GM19397 (cell line): ENCODE results near the gene LAG3.
"Not testable (repeated sequence)": the region's sequence is repeated elsewhere in the genome, so short reads cannot be mapped to it uniquely, and the experiment has no call there.

ENCODE experiments used
- ATAC-seq: cut with Tn5 transposase; IDR thresholded peaks from one replicate; pipeline ENCODE4 v1.9.1; 2021; ENCODE audit warnings: mild to moderate bottlenecking, moderate library complexity; ENCODE audit not compliant: unreplicated experiment

LAG3 gene

DNA sequence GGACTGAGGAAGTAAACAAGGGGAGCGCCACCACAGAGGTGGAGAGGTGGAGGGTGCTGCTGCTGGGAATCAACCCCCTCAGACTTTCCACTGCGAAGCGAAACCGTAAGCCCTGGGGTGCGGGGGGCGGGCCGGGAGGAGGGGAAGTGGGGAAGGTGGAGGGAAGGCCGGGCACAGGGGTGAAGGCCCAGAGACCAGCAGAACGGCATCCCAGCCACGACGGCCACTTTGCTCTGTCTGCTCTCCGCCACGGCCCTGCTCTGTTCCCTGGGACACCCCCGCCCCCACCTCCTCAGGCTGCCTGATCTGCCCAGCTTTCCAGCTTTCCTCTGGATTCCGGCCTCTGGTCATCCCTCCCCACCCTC is at the start of gene LAG3:
LAG3 (plus strand) TSS at position 190 of the 365 bp plus-strand sequence. CDS start 333 bp downstream, outside the sequence.
- no peak for ATAC-seq

GRCh38 chr12:6722863-6723262 is 49.5 kb upstream of the LAG3 start:
- no peak for ATAC-seq

- ATAC-seq, result peak; percentile 91
Measured at GRCh38 chr12:6723607-6724408, 48.5 kb upstream of the LAG3 start, which contains the start of gene COPS7A. Gene COPS7A, plus strand, starts transcription at chr12:6724046. Its CDS starts 611 bp downstream, at chr12:6724657.

DNA sequence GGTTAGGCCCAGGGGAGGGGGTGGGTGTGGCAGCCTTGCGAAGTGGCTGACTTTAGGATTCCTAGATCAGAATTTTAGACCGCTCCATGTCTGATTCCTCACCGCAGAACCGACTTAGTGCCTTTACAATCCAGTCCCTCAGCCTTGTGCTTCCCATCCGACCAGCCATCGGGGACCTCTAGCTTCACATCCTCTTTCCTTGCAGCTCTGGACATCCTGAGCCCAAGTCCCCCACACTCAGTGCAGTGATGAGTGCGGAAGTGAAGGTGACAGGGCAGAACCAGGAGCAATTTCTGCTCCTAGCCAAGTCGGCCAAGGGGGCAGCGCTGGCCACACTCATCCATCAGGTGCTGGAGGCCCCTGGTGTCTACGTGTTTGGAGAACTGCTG is 47.9 kb upstream of the LAG3 start:
- peak; percentile 8 for ATAC-seq

- ATAC-seq, result no peak
Measured at GRCh38 chr12:6725350-6725749, 47.0 kb upstream of the LAG3 start.

DNA sequence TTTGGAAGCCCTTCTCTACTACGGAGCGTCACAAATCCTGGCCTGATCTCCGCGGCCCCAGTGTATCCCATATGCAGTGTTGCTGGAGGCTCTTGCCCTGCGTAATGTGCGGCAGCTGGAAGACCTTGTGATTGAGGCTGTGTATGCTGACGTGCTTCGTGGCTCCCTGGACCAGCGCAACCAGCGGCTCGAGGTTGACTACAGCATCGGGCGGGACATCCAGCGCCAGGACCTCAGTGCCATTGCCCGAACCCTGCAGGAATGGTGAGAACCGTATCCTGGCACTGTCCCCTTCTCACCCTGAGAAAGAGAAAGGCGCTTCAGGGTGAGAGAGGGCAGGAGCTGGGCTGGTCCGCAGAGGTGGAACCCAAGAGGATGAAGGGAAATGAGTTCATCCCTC is 43.1 kb upstream of the LAG3 start:
- ATAC-seq, result no peak

GRCh38 chr12:6730169-6730568 is 42.2 kb upstream of the LAG3 start:
- no peak for ATAC-seq

DNA sequence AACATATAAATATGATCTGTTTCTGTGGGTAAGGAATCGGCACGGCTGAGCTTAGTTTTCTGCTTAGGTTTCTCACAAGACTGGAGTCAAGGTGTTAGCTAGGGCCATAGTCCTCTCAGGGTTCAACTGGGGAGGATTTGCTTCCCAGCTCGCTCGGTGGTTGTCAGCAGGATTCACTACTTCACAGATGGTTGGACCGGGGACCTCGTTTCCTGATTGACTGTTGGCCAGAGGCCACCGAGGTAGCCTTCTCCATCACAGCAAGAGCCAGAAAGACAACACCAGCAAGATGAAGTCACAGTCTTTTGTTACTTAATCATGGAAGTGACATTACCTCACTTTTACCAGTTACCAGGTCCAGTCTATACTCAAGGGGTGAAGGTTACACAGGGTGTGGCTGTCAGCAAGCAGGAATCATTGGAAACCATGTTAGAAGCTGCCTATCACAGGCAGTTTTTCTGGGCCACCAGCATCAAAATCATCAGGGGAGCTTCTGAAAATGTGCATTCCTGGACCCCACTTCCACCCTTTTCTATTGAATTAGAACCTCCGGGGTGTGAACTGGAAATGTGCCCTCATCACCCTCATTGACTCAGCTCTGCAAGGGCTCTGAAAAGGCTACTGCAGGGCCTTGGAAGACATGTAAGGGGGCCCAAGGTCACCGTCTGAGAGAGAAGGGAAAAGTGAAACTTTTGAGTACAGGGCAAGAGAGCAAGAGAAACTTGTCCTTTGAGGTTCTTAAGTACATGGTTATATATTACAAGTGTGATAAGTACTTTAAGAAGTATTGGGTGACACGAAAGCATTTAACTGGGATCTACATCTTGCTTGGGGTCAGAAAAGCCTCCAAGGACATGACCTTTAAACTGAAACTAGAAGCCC is 37.6 kb upstream of the LAG3 start:
- ATAC-seq, result no peak

- no peak for ATAC-seq
Measured at GRCh38 chr12:6735448-6736191, 36.7 kb upstream of the LAG3 start.

- ATAC-seq, result no peak
Measured at GRCh38 chr12:6736754-6737153, 35.6 kb upstream of the LAG3 start.

DNA sequence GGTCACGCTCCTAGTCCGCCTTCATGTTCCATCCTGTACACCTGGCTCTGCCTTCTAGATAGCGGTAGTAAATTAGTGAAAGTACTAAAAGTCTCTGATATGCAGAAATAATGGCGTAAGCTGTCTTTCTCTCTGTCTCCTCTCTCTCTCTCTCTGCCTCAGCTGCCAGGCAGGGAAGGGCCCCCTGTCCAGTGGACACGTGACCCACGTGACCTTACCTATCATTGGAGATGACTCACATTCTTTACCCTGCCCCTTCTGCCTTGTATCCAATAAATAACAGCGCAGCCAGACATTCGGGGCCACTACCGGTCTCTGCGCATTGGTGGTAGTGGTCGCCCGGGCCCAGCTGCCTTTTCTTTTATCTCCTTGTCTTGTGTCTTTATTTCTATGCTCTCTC is 30.2 kb upstream of the LAG3 start:
- ATAC-seq, result not testable (repeated sequence)

DNA sequence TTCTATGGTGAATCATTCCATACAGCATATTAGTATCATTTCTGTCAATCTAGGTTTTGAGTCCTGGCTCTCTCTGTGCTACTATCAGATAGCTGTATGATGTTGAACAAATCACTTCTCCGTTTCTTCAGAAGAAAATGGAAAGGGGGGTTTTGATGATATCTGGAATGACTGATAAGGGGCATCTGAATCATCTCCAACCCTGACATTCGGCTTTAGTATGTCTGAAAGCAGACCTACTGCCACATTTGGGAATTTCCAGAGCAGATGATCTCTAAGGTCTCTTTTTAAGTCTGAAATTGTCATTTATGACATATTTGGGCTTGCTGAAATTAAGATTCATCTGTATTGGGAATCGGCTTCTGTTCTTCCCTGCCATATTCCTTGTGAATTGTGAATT is 29.5 kb upstream of the LAG3 start:
- ATAC-seq, result no peak

- not testable (repeated sequence) for ATAC-seq
Measured at GRCh38 chr12:6743300-6743699, 29.0 kb upstream of the LAG3 start.

DNA sequence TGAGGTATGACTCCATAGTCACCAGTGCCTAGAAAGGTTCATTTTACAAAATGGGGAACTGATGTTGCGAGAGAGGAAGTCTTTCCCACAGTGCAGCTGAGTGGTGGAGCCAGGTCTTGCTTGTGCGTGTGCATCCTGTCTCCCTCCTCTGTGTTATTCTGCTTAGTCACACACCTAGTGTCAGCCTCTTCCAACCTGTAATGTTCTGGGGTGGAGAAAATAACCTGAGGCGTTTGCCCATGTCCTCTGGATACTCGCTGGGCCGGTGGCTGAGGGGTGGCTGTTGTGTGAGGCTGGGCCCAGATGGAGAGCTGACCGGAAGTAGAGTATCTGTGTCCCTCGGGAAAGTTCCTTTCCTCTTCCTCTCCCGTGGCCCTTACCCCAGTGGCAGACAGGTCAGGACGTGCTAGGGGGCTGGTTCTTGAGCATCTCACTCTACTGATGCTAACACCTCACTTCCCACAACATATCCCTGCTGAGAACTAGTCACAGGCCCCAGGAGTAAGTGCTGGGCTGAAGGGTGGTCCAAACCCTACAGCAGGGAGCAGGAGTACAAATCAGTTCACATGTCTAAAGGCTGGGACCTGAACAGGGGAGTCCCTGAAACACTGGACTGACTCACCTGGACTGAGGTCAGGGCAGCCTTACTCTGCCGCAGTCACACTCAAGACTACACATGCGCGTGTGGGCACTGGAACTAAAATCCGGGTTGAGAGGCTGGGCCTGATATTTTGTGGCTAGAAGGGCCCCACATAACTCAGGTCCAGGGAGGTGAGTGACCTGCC is 26.4 kb upstream of the LAG3 start:
- ATAC-seq, result no peak

GRCh38 chr12:6747216-6747615 is 25.1 kb upstream of the LAG3 start:
- ATAC-seq, result no peak

GRCh38 chr12:6748761-6749160 is 23.6 kb upstream of the LAG3 start:
- no peak for ATAC-seq

DNA sequence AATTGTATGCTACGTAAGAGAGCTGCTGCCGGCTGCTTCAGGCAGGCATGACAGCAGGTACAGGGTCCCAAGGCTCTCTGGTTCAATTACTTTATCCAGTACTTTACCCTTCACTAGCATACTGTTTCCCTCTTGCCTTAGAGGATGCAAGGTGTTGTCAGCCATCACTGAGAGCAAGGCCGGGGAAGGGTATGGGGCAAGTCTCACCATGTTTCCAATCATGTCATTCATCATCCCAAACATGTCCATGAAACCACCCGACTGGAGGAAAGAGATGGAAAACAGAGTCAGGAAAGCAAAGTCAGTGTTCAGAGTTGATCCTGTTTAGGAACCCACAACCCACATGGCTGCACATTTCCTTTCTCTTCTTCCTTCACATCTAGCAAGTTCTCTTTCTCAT is 21.8 kb upstream of the LAG3 start:
- no peak for ATAC-seq

GRCh38 chr12:6751767-6752166 is 20.6 kb upstream of the LAG3 start:
- ATAC-seq, result no peak

DNA sequence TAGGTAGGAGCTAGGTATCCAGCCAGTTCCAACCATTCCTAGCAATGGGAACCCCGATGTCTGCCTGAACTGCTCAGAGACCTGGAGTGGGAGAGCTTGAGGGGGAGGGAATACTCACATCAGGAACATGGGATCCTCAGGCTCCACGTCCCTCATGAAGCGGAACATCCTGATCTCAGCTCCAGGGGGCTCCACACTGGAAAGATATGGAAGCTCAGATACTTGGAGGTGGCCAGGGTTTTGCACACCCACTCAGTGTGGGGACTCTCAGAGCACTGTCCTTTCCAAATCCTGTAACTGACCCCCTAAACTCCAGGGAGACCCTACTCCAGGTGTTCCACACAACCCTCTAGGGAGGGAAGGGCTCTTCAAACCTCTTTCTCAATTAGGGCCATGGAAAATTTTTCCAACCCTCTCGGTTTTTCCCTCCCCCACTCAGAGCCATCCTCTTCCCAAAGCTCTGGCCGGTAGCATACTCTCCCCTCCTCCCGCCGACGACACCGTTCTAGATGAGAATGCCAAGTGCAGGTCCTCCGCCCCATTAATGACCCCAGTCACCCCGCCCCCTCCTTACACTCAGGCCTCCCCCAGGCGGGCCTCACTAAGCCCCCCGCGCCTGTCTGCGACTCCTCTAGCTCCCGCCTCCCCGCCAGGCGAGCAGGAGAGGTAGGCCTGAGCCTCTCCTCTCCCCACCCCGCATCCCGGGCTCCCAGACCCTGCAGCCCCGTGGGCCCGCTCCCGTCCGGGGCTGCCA is 20.0 kb upstream of the LAG3 start:
- peak; percentile 7 for ATAC-seq
